GM10248 (cell line): ENCODE measurements around the gene CAMKMT.

Source experiments
- CTCF ChIA-PET: fragments of 300-600 bp; sonication (Branson Sonifier 250); formaldehyde crosslinking; extraction: SDS; loops from one replicate; lab custom pipeline; 2021; ENCODE audit warnings: antibody characterized with exemption; lab: Yijun Ruan, JAX
- POLR2A ChIA-PET: fragments of 350-650 bp; sonication (Branson Sonifier 250); formaldehyde crosslinking; extraction: SDS; loops from one replicate; lab custom pipeline; 2020; ENCODE audit warnings: antibody characterized with exemption; lab: Yijun Ruan, JAX
- DNase-seq: peaks from one replicate; pipeline ENCODE4 v3.0.0; 2012; ENCODE audit errors: extremely low spot score
- CTCF ChIP-seq: IDR thresholded peaks from 2 replicates; pipeline ENCODE4 v1.5.1; 2012; ENCODE audit warnings: mild to moderate bottlenecking, low read depth; ENCODE audit errors: extremely low read depth, missing control alignments, control extremely low read depth

Gene CAMKMT

GRCh38 chr2:44708661-44709000 lies 346.9 kb downstream of the CAMKMT start:
- no peak for TF ChIP-seq CTCF
- no peak for DNase-seq
- CTCF ChIA-PET, result interaction anchor here (0.7 to 2.1 kb wide), 10 partner anchors 9 to 316 kb away, joined by 3 to 7 read pairs (median 3); no protein-coding TSS in a partner anchor
- POLR2A ChIA-PET, result no interaction called here

- POLR2A ChIA-PET, result no interaction called here
- TF ChIP-seq CTCF, result no peak
- no peak for DNase-seq
- CTCF ChIA-PET, result no interaction called here
Observed at GRCh38 chr2:44713170-44713569, 351.4 kb downstream of the CAMKMT start.

- TF ChIP-seq CTCF, result peak; percentile 7
- CTCF ChIA-PET, result interaction anchor here (0.8 to 1.5 kb wide), 5 partner anchors 10 to 236 kb away, joined by 3 to 8 read pairs (median 3); no protein-coding TSS in a partner anchor
- no peak for DNase-seq
- POLR2A ChIA-PET, result interaction anchor here (0.7 kb wide), 1 partner anchor 220 kb away, joined by 8 read pairs; no protein-coding TSS in a partner anchor
Observed at GRCh38 chr2:44715671-44716081, 353.9 kb downstream of the CAMKMT start.

GRCh38 chr2:44716131-44716530 lies 354.4 kb downstream of the CAMKMT start:
- DNase-seq, result no peak
- ChIA-PET POLR2A (no interaction called here), CTCF (interaction anchor here (0.7 to 1.1 kb wide), 3 partner anchors 9 to 236 kb away, joined by 3 read pairs; no protein-coding TSS in a partner anchor)
- no peak for TF ChIP-seq CTCF

GRCh38 chr2:44718431-44718830 lies 356.7 kb downstream of the CAMKMT start:
- POLR2A ChIA-PET, result no interaction called here
- TF ChIP-seq CTCF, result no peak
- CTCF ChIA-PET, result interaction anchor here (0.6 to 1.7 kb wide), 7 partner anchors 11 to 264 kb away, joined by 3 to 7 read pairs (median 3); no protein-coding TSS in a partner anchor

GRCh38 chr2:44719562-44719961 lies 357.8 kb downstream of the CAMKMT start:
- no peak for TF ChIP-seq CTCF
- POLR2A ChIA-PET, result no interaction called here
- no peak for DNase-seq
- CTCF ChIA-PET, result no interaction called here

More at GRCh38 chr2:44718431-44718830, 356.7 kb downstream of the CAMKMT start:
- DNase-seq, result no peak
